NT2/D1 (cell line): ENCODE results near the gene PRR18.
"Not testable (repeated sequence)": the region's sequence is repeated elsewhere in the genome, so short reads cannot be mapped to it uniquely, and the experiment has no call there.

Experiments used
- DNase-seq: peaks from one replicate; pipeline ENCODE4 v3.0.0-alpha.2; 2011; ENCODE audit warnings: low read depth, low spot score
- H3K27me3 ChIP-seq: 2 replicates; pipeline ENCODE4 v1.6.0; 2011; ENCODE audit warnings: mild to moderate bottlenecking; ENCODE audit not compliant: insufficient read length, insufficient read depth
- H3K36me3 ChIP-seq: 2 replicates; pipeline ENCODE4 v1.6.1; 2011; ENCODE audit warnings: mild to moderate bottlenecking, low read length, mixed read lengths; ENCODE audit not compliant: insufficient read depth, insufficient read length
- H3K4me1 ChIP-seq: 2 replicates; pipeline ENCODE4 v1.5.1; 2011; ENCODE audit not compliant: insufficient read depth, insufficient read length
- H3K4me3 ChIP-seq: 2 replicates; pipeline ENCODE4 v1.5.1; 2011; ENCODE audit warnings: low read depth; ENCODE audit not compliant: insufficient read length
- H3K9ac ChIP-seq: 2 replicates; pipeline ENCODE4 v1.6.0; 2011; ENCODE audit warnings: low read depth; ENCODE audit not compliant: insufficient read length
- H3K9me3 ChIP-seq: 2 replicates; pipeline ENCODE4 v1.5.1; 2011; ENCODE audit warnings: mild to moderate bottlenecking, low read length; ENCODE audit not compliant: insufficient read depth
- SUZ12 ChIP-seq: IDR thresholded peaks from 2 replicates; pipeline ENCODE4 v1.6.1; 2011; ENCODE audit not compliant: insufficient read length, insufficient read depth; ENCODE audit errors: extremely low read depth
- YY1 ChIP-seq: IDR thresholded peaks from 2 replicates; pipeline ENCODE4 v1.6.1; 2011; ENCODE audit not compliant: insufficient read length, insufficient read depth
- ZNF274 ChIP-seq: IDR thresholded peaks from 2 replicates; pipeline ENCODE4 v1.6.1; 2011; ENCODE audit warnings: mild to moderate bottlenecking, low read depth, low read length

PRR18 gene

DNA sequence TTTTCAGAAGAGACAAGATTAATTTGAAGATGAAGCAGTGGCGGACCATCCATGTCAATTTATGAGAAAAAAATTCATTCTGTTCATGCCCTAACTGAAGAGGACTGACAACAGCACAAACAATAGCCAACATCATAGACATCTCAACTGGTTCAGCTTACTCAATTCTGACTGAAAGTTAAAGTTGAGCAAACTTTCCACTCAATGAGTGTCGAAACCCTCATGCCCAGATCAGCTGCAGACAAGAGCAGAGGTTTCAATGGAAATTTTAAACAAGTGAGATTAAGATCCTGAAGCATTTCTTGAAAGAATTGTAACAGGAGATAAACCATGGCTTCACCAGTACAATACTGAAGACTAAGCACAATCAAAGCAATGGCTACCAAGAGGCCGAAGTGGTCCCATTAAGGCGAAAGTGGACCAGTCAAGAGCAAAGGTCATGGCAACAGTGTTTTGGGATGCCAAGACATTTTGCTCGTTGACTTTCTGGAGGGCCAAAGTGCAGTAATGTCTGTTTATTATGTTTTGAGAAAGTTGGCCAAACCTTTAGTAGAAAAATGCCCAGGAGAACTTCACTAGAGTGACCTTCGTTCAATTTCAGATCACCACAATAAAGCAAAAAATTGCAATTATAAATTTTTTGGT is 40.2 kb upstream of the PRR18 start:
- Histone ChIP-seq H3K27me3 (no peaks in the 10 kb centered on the region), H3K4me1 (no peaks in the 10 kb centered on the region), H3K36me3 (no peaks in the 10 kb centered on the region), H3K9me3 (no peaks in the 10 kb centered on the region), H3K9ac (no peak overlapping the region), H3K4me3 (no peak overlapping the region)
- TF ChIP-seq YY1: no peak
- TF ChIP-seq ZNF274: no peak
- TF ChIP-seq SUZ12: no peak
- DNase-seq: no peak

DNA sequence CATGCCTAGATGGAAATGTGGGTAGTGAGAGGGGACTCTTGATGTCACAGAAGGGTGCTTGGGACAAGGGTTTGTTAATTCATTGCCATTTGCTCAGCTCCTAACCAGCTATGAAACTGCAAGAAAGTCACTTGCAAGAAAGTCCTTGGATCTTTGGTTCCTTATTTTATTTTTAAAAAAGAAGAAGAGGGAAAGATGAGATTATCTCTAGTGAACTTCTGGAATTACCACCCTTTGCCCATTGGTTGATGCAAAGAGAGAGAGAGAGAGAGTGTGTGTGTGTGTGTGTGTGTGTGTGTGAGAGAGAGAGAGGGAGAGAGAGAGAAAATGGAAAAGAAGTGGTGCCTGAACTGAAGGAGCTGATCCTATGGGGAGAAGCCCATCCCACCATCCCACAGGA is 38.8 kb upstream of the PRR18 start:
- TF ChIP-seq YY1 (no peak), SUZ12 (no peak), ZNF274 (no peak)
- Histone ChIP-seq H3K9me3 (no peaks in the 10 kb centered on the region), H3K9ac (no peak overlapping the region), H3K4me3 (no peak overlapping the region), H3K36me3 (no peaks in the 10 kb centered on the region), H3K4me1 (no peaks in the 10 kb centered on the region), H3K27me3 (no peaks in the 10 kb centered on the region)
- DNase-seq: no peak

DNA sequence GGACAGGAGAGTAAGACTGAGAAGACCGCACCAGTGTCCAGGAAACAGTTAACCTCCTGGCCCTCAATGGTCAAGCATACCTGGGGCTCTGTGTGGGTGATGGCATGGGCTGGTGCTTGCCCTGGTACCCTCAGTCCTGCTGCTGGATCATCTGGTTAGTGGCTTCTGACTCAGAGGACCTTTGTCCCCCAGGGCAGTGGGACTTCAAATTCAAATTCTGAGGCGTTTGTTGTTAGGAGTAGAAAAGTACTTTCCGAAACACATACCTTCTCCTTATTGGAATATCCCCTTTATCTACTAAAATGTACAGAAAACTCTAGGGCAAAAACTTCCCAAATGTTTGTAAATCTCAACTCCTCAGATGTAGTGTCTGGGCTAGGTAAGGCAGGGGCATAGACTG is 38.3 kb upstream of the PRR18 start:
- TF ChIP-seq ZNF274: no peak
- no peak for TF ChIP-seq SUZ12
- TF ChIP-seq YY1: no peak
- H3K9me3 ChIP-seq: no peaks in the 10 kb centered on the region
- no peak for DNase-seq
- no peaks in the 10 kb centered on the region for H3K36me3 ChIP-seq
- no peaks in the 10 kb centered on the region for H3K27me3 ChIP-seq
- H3K4me1 ChIP-seq: no peaks in the 10 kb centered on the region
- H3K9ac ChIP-seq: no peak overlapping the region
- H3K4me3 ChIP-seq: no peak overlapping the region

DNA sequence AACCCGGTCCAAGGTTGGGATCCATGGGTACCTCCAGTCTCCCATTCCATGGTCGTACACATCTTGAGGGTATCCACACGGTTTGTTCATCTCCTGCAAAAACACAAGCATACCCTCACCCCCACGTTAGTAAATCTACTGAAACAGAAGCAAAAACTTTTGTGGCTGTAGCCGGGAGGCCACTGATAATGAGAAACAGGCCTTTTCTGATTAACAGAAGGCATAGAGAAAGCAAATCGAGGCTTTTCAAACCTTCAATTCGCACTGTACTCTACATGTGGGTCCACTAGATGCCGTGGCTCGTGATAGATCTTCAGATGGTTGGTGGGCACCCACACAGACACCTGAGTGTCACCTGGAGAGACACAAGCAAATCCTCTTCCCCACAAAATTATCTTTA is 37.5 kb upstream of the PRR18 start:
- H3K36me3 ChIP-seq, H3K9ac ChIP-seq, H3K9me3 ChIP-seq, H3K27me3 ChIP-seq, H3K4me3 ChIP-seq, H3K4me1 ChIP-seq, DNase-seq: not testable (repeated sequence)

DNA sequence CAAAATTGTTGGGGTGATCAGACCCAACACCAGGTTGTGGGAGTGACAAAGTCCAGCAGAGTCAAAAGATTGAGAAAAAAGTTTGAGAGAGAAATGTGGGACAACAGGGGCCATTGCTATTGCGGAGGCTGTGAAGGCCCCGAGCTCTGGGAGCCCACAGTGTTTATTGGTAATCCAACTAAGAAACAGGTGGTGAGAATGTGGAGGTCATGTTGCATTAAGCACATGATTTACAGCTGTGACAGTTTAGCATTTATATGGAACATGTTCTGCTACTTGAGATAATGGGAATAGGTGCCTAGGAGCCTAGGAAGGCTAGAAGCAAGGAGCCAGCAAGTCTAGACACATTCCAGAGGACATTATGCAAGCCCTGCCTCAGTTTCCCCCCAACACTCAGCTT is 36.7 kb upstream of the PRR18 start:
- not testable (repeated sequence) for H3K4me1 ChIP-seq, H3K9ac ChIP-seq, H3K27me3 ChIP-seq, H3K4me3 ChIP-seq, H3K9me3 ChIP-seq, DNase-seq
- H3K36me3 ChIP-seq: peaks cover 11% of the 10 kb centered on the region

DNA sequence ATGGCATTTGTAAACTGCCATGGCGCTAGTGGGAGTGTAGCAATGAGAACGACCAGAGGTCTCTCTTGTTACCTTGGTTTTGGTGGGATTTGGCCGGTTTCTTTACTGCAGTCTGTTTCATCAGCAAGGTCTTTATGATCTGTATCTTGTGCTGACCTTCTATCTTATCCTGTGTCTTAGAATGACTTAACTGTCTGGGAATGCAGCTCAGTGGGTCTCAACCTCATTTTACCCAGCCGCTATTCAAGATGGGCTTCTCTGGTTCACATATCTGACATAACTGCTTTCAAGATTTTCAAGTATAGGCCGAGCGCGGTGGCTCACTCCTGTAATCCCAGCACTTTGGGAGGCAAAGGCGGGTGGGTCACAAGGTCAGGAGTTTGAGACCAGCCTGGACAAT is 36.0 kb upstream of the PRR18 start:
- TF ChIP-seq YY1 (no peak), SUZ12 (no peak), ZNF274 (no peak)
- no peak overlapping the region for H3K4me3 ChIP-seq
- H3K9ac ChIP-seq: no peak overlapping the region
- no peak for DNase-seq
- H3K9me3 ChIP-seq: no peaks in the 10 kb centered on the region
- peaks cover 17% of the 10 kb centered on the region for H3K36me3 ChIP-seq
- H3K27me3 ChIP-seq: no peaks in the 10 kb centered on the region
- H3K4me1 ChIP-seq: no peaks in the 10 kb centered on the region

DNA sequence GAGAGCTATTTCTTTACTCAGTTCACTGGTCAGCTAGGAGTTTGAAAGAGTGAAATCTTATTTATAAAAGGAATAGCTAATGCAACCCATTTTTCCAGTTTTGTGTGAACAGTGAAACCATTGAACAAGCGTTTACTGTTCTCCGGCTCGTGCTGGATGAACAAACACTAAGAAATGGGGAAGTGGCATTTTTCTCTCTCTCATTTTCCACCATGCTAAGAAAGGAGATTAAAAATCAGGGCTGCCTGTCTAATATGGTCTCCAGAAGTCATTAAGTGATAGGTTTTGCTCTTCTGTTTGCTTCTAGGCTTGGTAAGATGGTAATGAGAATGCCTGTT is 34.9 kb upstream of the PRR18 start:
- Histone ChIP-seq H3K4me3 (peak overlapping the region; percentile 87), H3K9ac (peak overlapping the region; percentile 96), H3K4me1 (no peaks in the 10 kb centered on the region), H3K9me3 (no peaks in the 10 kb centered on the region), H3K27me3 (no peaks in the 10 kb centered on the region), H3K36me3 (peaks cover 27% of the 10 kb centered on the region)
- TF ChIP-seq YY1 (no peak), SUZ12 (no peak), ZNF274 (no peak)
- no peak for DNase-seq
